HepG2 (cell line): Measurements from ENCODE around the gene MT1F. TPM values are rescaled to one million over a fixed set of nuclear protein-coding genes. Genes with fewer than 3 reads are reported as not detected.

ENCODE experiments used
- ATAC-seq: fragments of 200-7000 bp; cut with Tn5 transposase; 3 replicates; pipeline ENCODE4 v1.9.1; 2020; ENCODE audit warnings: mild to moderate bottlenecking, moderate library complexity
- BruUV-seq: library from RNA; stranded (reverse); fragments of 400-500 nt; replicated peaks from 2 replicates; lab custom pipeline; 2021; lab: Mats Ljungman, UMichigan
- CTCF ChIA-PET: fragments of 300-600 bp; formaldehyde crosslinking; extraction: SDS; loops from one replicate; lab custom pipeline; 2021; ENCODE audit warnings: low total read pairs, inconsistent platforms, low intra/inter-chr PET ratio; lab: Yijun Ruan, JAX
- POLR2A ChIA-PET: fragments of 350-600 bp; sonication (Branson Sonifier 250); formaldehyde crosslinking; loops from one replicate; lab custom pipeline; 2020; ENCODE audit warnings: antibody characterized with exemption, inconsistent platforms; lab: Yijun Ruan, JAX
- DNase-seq: peaks from one replicate; pipeline ENCODE4 v3.0.0-alpha.2; 2015; ENCODE audit warnings: low spot score
- FAIRE-seq: peaks from 3 replicates; lab custom pipeline; 2011; peaks lifted over from hg19 to GRCh38; lab: Jason Lieb, UNC
- H2AFZ ChIP-seq: one replicate; pipeline ENCODE4 v1.6.1; 2011; ENCODE audit warnings: low read length, inconsistent platforms
- H3K27ac ChIP-seq: fragments of 300-600 bp; 3 replicates; pipeline ENCODE4 v1.8.0; 2011; ENCODE audit warnings: mixed run types, mild to moderate bottlenecking, mixed read lengths, low read length, inconsistent platforms; ENCODE audit not compliant: insufficient read depth; ENCODE audit errors: extremely low read length
- H3K27me3 ChIP-seq, 2 experiments: fragments of 200-600 bp in 1 of 2; 2 replicates in 1 of 2; 3 replicates in 1 of 2; pipeline versions ENCODE4 v1.6.0 to v1.8.0; 2011; ENCODE audit warnings: low read length in 2 of 2, mild to moderate bottlenecking in 2 of 2, moderate library complexity in 2 of 2, inconsistent platforms in 1 of 2; ENCODE audit not compliant: insufficient read depth in 2 of 2, control insufficient read depth in 1 of 2
- H3K36me3 ChIP-seq, 2 experiments: fragments of 200-600 bp in 1 of 2; replicated peaks in 1 of 2; 2 replicates in 1 of 2; 3 replicates in 1 of 2; pipeline versions ENCODE4 v1.5.1 to v1.8.0; 2011; ENCODE audit warnings: low read length in 2 of 2, inconsistent platforms in 1 of 2; ENCODE audit not compliant: insufficient read depth in 2 of 2, control insufficient read depth in 1 of 2
- H3K4me1 ChIP-seq: 2 replicates; pipeline ENCODE4 v1.5.1; 2012; ENCODE audit warnings: low read length, inconsistent platforms; ENCODE audit not compliant: insufficient read depth
- H3K4me2 ChIP-seq: 2 replicates; pipeline ENCODE4 v1.6.0; 2011; ENCODE audit warnings: low read depth, low read length, inconsistent platforms
- H3K4me3 ChIP-seq, 3 experiments: fragments of 200-600 bp in 1 of 3; sonication (generic), shearing (Covaris generic) in 1 of 3; replicated peaks in 1 of 3; 2 replicates each; pipeline ENCODE4 v1.5.1; 2011 to 2016; ENCODE audit warnings: low read length in 3 of 3, inconsistent platforms in 2 of 3, low read depth in 2 of 3, mild to moderate bottlenecking in 2 of 3, control low read depth in 1 of 3, mixed read lengths in 1 of 3; ENCODE audit not compliant: insufficient read depth in 1 of 3
- H3K79me2 ChIP-seq: one replicate; pipeline ENCODE4 v1.6.1; 2011; ENCODE audit warnings: low read length, inconsistent platforms; ENCODE audit not compliant: insufficient read depth
- H3K9ac ChIP-seq: 2 replicates; pipeline ENCODE4 v1.6.0; 2011; ENCODE audit warnings: mild to moderate bottlenecking, low read depth, low read length, inconsistent platforms; ENCODE audit not compliant: insufficient read depth
- H3K9me3 ChIP-seq: 2 replicates; pipeline ENCODE4 v1.5.1; 2012; ENCODE audit warnings: mild to moderate bottlenecking, low read length
- H4K20me1 ChIP-seq: 2 replicates; pipeline ENCODE4 v1.6.0; 2011; ENCODE audit warnings: inconsistent platforms, mild to moderate bottlenecking, low read length, moderate library complexity; ENCODE audit not compliant: insufficient read depth
- BCL3 ChIP-seq: sonication (generic); formaldehyde crosslinking; IDR thresholded peaks from 2 replicates; pipeline ENCODE4 v1.5.1; 2020; ENCODE audit warnings: mild to moderate bottlenecking, missing genetic modification reagents, moderate library complexity
- MBNL3 ChIP-seq: fragments of 250-450 bp; sonication (Bioruptor Pico); conservative IDR thresholded peaks from 2 replicates; pipeline ENCODE4 v1.8.0; 2022; ENCODE audit warnings: mild to moderate bottlenecking, inconsistent platforms
- MLLT10 ChIP-seq: sonication (generic); formaldehyde crosslinking; IDR thresholded peaks from 2 replicates; pipeline ENCODE4 v1.4.0; 2020; ENCODE audit warnings: missing genetic modification reagents
- ZNF264 ChIP-seq: sonication (generic); formaldehyde crosslinking; IDR thresholded peaks from 2 replicates; pipeline ENCODE4 v1.4.0; 2020; ENCODE audit warnings: missing genetic modification reagents
- WGBS: methylation state at CpG from one replicate; pipeline ENCODE4 v1.1.6; 2017; ENCODE audit warnings: low lambda C conversion rate; 5-methylcytosine and 5-hydroxymethylcytosine counted together
- in situ Hi-C: cut with HindIII; loops from 2 replicates; pipeline ENCODE4 v1.10.0; 2017; ENCODE audit warnings: low pct_unique_long_range_greater_than_20kb; ENCODE audit not compliant: extremely low pct_ligation_motif_present
- intact Hi-C: fragments of 100-400 bp; cut with micrococcal nuclease; formaldehyde crosslinking; loops from one replicate; pipeline ENCODE4 v1.10.0; 2022; ENCODE audit not compliant: unreplicated experiment
- polyA plus RNA-seq, 8 experiments: library from polyadenylated mRNA; depleted of rRNA in 3 of 8; stranded (reverse) in 7 of 8; unstranded in 1 of 8; fragments of >200 nt; fragmentation: Illumina TruSeq in 4 of 8; extraction: Trizol in 4 of 8; gene quantifications; 2 replicates each; pipeline versions ENCODE4 v1.2.1 to v1.2.3, GENCODE V29; 2011 to 2016; ENCODE audit warnings: low read depth in 4 of 8, missing spikeins in 1 of 8, mixed read lengths in 1 of 8; ENCODE audit not compliant: insufficient read depth in 1 of 8
- total RNA-seq, 5 experiments: library from RNA; depleted of rRNA; stranded (reverse); fragments of >200 nt; fragmentation: Illumina TruSeq; extraction: Trizol; gene quantifications; 2 replicates each; pipeline ENCODE4 v1.2.3, GENCODE V29; 2016; ENCODE audit warnings: low read depth in 1 of 5

Gene MT1F
- total and polyA plus RNA-seq, 2 of the 13 experiments (the other 11 are each of a cell fraction or from before 2014, with no cell fraction given): 1.9 to 169 TPM

- H3K27me3 ChIP-seq: 0 out of 5 replicates have a peak, but pooled peaks cover 0 to 6% of the 10 kb centered on the region in 2 experiments
- TF ChIP-seq MBNL3 (CRISPR knock-in tag) (no peak), BCL3 (CRISPR knock-in tag) (no peak)
- no peaks in the 10 kb centered on the region for H3K79me2 ChIP-seq
- WGBS: 13% methylated on average over 1 of the region's 1 CpG
- no peak overlapping the region for H2AFZ ChIP-seq
- no peaks in the 10 kb centered on the region for H3K9me3 ChIP-seq
- no peak overlapping the region for H3K9ac ChIP-seq
- POLR2A ChIA-PET: no interaction called here
- no peak for DNase-seq
- CTCF ChIA-PET: no interaction called here
- H3K4me3 ChIP-seq: no peak overlapping the region
- H3K27ac ChIP-seq: no peak overlapping the region
- H3K36me3 ChIP-seq: no peaks in the 10 kb centered on the region
- peak; percentile 13; the same call in 1 of the 3 replicates for ATAC-seq
- no peak for FAIRE-seq
- H3K4me1 ChIP-seq: peaks cover 10% of the 10 kb centered on the region
- in situ Hi-C loops (no loop called here), intact Hi-C loops (loop anchor here (5.0 kb wide), 1 partner anchor 588 kb away; no protein-coding TSS in a partner anchor)
- H4K20me1 ChIP-seq: no peaks in the 10 kb centered on the region
- BruUV-seq: no TSS peak
- no peak overlapping the region for H3K4me2 ChIP-seq
These were observed 37.5 kb downstream of the MT1F start for GRCh38 chr16:56695246-56695645.

GRCh38 chr16:56697456-56698155 is 39.8 kb downstream of the MT1F start:
- DNase-seq: no peak
- no TSS peak for BruUV-seq
- no peak overlapping the region for H3K4me2 ChIP-seq
- H4K20me1 ChIP-seq: no peaks in the 10 kb centered on the region
- no peak overlapping the region for H3K27ac ChIP-seq
- POLR2A ChIA-PET: no interaction called here
- TF ChIP-seq MLLT10: no peak
- 0 out of 2 replicates have a peak, but pooled peaks have one; percentile 25 for TF ChIP-seq ZNF264 (CRISPR knock-in tag)
- no peak overlapping the region for H3K9ac ChIP-seq
- H3K9me3 ChIP-seq: no peaks in the 10 kb centered on the region
- ATAC-seq: no peak
- H3K36me3 ChIP-seq: no peaks in the 10 kb centered on the region
- 23% methylated on average over 4 of the region's 5 CpGs for WGBS
- no peak overlapping the region for H3K4me3 ChIP-seq
- CTCF ChIA-PET: no interaction called here
- FAIRE-seq: no peak
- intact Hi-C loops (loop anchor here (5.0 kb wide), 1 partner anchor 590 kb away; no protein-coding TSS in a partner anchor), in situ Hi-C loops (no loop called here)
- H2AFZ ChIP-seq: no peak overlapping the region
- H3K27me3 ChIP-seq: 0 out of 5 replicates have a peak, but pooled peaks cover 0 to 6% of the 10 kb centered on the region in 2 experiments
- H3K4me1 ChIP-seq: peaks cover 6% of the 10 kb centered on the region; the same call in 1 of the 2 replicates
- H3K79me2 ChIP-seq: no peaks in the 10 kb centered on the region
